HepG2 (cell line): ENCODE measurements around the gene RAB40C. TPM values are rescaled to one million over a fixed set of nuclear protein-coding genes. Genes with fewer than 3 reads are reported as not detected.

Experiments
- BHLHE40 ChIP-seq: IDR thresholded peaks from 2 replicates; pipeline ENCODE4 v1.6.1; 2011; ENCODE audit warnings: low read length, improper control_type of control experiment
- BORCS8-MEF2B ChIP-seq: sonication (generic); formaldehyde crosslinking; IDR thresholded peaks from 2 replicates; pipeline ENCODE4 v1.8.0; 2022; ENCODE audit warnings: mild to moderate bottlenecking, missing genetic modification reagents
- CEBPG ChIP-seq: IDR thresholded peaks from 2 replicates; pipeline ENCODE4 v1.6.1; 2016
- FOXA3 ChIP-seq: IDR thresholded peaks from 2 replicates; pipeline ENCODE4 v1.6.1; 2016; ENCODE audit warnings: missing genetic modification reagents, missing compliant biosample characterization
- FOXJ3 ChIP-seq: sonication (generic); formaldehyde crosslinking; IDR thresholded peaks from 2 replicates; pipeline ENCODE4 v1.4.0; 2020; ENCODE audit warnings: missing genetic modification reagents, mild to moderate bottlenecking, borderline replicate concordance
- HDAC1 ChIP-seq: sonication (generic); formaldehyde crosslinking; IDR thresholded peaks from 2 replicates; pipeline ENCODE4 v1.5.1; 2020; ENCODE audit warnings: mild to moderate bottlenecking, missing genetic modification reagents
- HMGA1 ChIP-seq: sonication (generic); formaldehyde crosslinking; conservative IDR thresholded peaks from 2 replicates; pipeline ENCODE4 v1.4.0; 2020; ENCODE audit warnings: missing genetic modification reagents
- HNRNPH1 ChIP-seq: fragments of 200-400 bp; formaldehyde crosslinking; optimal IDR thresholded peaks from 2 replicates; pipeline ENCODE3; 2017; ENCODE audit warnings: mild to moderate bottlenecking, low read depth, low read length
- JUND ChIP-seq: sonication (generic); formaldehyde crosslinking; IDR thresholded peaks from 2 replicates; pipeline ENCODE4 v1.8.0; 2022; ENCODE audit warnings: mild to moderate bottlenecking, missing genetic modification reagents
- KAT7 ChIP-seq: IDR thresholded peaks from 2 replicates; pipeline ENCODE4 v1.6.1; 2018; ENCODE audit warnings: borderline replicate concordance, missing compliant biosample characterization
- KDM2A ChIP-seq: sonication (generic); formaldehyde crosslinking; IDR thresholded peaks from 2 replicates; pipeline ENCODE4 v1.4.0; 2020; ENCODE audit warnings: low read depth, missing genetic modification reagents, borderline replicate concordance
- PATZ1 ChIP-seq: sonication (generic); formaldehyde crosslinking; IDR thresholded peaks from 2 replicates; pipeline ENCODE4 v1.4.0; 2020; ENCODE audit warnings: missing genetic modification reagents
- PHF21A ChIP-seq: sonication (generic); formaldehyde crosslinking; IDR thresholded peaks from 2 replicates; pipeline ENCODE4 v1.5.0; 2020; ENCODE audit warnings: mild to moderate bottlenecking, missing genetic modification reagents
- POLR2AphosphoS5 ChIP-seq: IDR thresholded peaks from 2 replicates; pipeline ENCODE4 v1.6.1; 2012; ENCODE audit warnings: low read depth, low read length
- ZBTB38 ChIP-seq: sonication (generic); formaldehyde crosslinking; IDR thresholded peaks from 2 replicates; pipeline ENCODE4 v1.5.1; 2020; ENCODE audit warnings: mild to moderate bottlenecking, missing genetic modification reagents
- ZC3H13 ChIP-seq: sonication (generic); formaldehyde crosslinking; IDR thresholded peaks from 2 replicates; pipeline ENCODE4 v1.8.1; 2023; ENCODE audit warnings: mild to moderate bottlenecking, missing genetic modification reagents, moderate library complexity
- ZFP37 ChIP-seq: sonication (generic); formaldehyde crosslinking; IDR thresholded peaks from 2 replicates; pipeline ENCODE4 v1.4.0; 2020; ENCODE audit warnings: missing genetic modification reagents, borderline replicate concordance
- ZNF691 ChIP-seq: sonication (generic); formaldehyde crosslinking; IDR thresholded peaks from 2 replicates; pipeline ENCODE4 v1.4.0; 2020; ENCODE audit warnings: missing genetic modification reagents, low read depth, mild to moderate bottlenecking, borderline replicate concordance
- ZNF766 ChIP-seq: sonication (generic); formaldehyde crosslinking; IDR thresholded peaks from 2 replicates; pipeline ENCODE4 v1.5.0; 2020; ENCODE audit warnings: missing genetic modification reagents, borderline replicate concordance
- polyA plus RNA-seq, 8 experiments: library from polyadenylated mRNA; depleted of rRNA in 3 of 8; stranded (reverse) in 7 of 8; unstranded in 1 of 8; fragments of >200 nt; fragmentation: Illumina TruSeq in 4 of 8; extraction: Trizol in 4 of 8; gene quantifications; 2 replicates each; pipeline versions ENCODE4 v1.2.1 to v1.2.3, GENCODE V29; 2011 to 2016; ENCODE audit warnings: low read depth in 4 of 8, missing spikeins in 1 of 8, mixed read lengths in 1 of 8; ENCODE audit not compliant: insufficient read depth in 1 of 8
- total RNA-seq, 5 experiments: library from RNA; depleted of rRNA; stranded (reverse); fragments of >200 nt; fragmentation: Illumina TruSeq; extraction: Trizol; gene quantifications; 2 replicates each; pipeline ENCODE4 v1.2.3, GENCODE V29; 2016; ENCODE audit warnings: low read depth in 1 of 5
- TF ChIP-seq, protein P1 (sequence below): sonication (generic); formaldehyde crosslinking; IDR thresholded peaks from 2 replicates; pipeline ENCODE4 v1.4.0; 2020; ENCODE audit warnings: missing genetic modification reagents
- TF ChIP-seq, protein P2 (sequence below): IDR thresholded peaks from 2 replicates; pipeline ENCODE4 v1.6.1; 2016; ENCODE audit warnings: missing compliant biosample characterization, missing genetic modification reagents, borderline replicate concordance

RAB40C gene
- total and polyA plus RNA-seq, 2 of the 13 experiments (the other 11 are each of a cell fraction or from before 2014, with no cell fraction given), result 7.7 to 11.5 TPM

DNA sequence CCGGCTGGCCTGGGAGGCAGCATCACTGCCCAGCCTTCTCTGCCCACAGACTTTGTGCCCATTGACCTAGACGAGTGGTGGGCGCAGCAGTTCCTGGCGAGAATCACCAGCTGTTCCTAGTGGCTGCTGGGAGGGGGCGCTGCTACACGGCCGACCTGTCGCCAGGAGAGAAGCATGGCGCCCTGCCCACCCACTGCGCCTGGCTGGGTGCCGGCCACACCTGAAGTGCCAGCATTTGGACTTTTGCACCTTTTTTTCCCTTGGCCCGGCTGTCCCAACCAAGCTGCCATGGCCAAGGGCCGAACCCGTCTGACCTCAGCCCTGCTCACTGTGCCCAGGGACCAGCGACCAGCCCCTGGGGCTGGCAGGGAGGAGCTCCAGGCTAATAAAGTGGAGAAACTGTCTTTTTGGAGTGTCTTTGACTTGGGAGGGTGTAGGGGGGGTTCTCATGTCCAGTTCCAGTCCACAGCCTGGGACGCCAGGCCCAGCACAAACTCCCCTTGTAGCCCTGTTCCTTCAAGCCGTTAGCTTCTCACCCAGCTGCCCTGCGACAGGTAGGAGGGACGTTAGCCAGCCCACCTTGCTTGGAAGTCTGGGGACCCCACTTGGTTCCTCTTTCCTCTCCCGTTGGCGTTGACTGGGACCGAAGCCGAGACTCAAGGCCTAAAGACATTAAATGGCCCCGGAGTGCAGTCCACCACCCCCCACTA lies 58.4 kb downstream of the RAB40C start (continued):
- no peak for TF ChIP-seq ZC3H13 (CRISPR knock-in tag)
- TF ChIP-seq BHLHE40, result no peak
- TF ChIP-seq FOXJ3, result no peak
- no peak for TF ChIP-seq KAT7 (CRISPR knock-in tag)
- TF ChIP-seq ZNF766 (CRISPR knock-in tag), result 0 out of 2 replicates have a peak, but pooled peaks have one; percentile 22
- 0 out of 2 replicates have a peak, but pooled peaks have one; percentile 6 for TF ChIP-seq FOXA3 (CRISPR knock-in tag)
- TF ChIP-seq, protein P1, sequence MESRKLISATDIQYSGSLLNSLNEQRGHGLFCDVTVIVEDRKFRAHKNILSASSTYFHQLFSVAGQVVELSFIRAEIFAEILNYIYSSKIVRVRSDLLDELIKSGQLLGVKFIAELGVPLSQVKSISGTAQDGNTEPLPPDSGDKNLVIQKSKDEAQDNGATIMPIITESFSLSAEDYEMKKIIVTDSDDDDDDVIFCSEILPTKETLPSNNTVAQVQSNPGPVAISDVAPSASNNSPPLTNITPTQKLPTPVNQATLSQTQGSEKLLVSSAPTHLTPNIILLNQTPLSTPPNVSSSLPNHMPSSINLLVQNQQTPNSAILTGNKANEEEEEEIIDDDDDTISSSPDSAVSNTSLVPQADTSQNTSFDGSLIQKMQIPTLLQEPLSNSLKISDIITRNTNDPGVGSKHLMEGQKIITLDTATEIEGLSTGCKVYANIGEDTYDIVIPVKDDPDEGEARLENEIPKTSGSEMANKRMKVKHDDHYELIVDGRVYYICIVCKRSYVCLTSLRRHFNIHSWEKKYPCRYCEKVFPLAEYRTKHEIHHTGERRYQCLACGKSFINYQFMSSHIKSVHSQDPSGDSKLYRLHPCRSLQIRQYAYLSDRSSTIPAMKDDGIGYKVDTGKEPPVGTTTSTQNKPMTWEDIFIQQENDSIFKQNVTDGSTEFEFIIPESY, result peak; percentile 84; the same call in 1 of the 2 replicates
- TF ChIP-seq ZBTB38, result 0 out of 2 replicates have a peak, but pooled peaks have one; percentile 62
- TF ChIP-seq KDM2A (CRISPR knock-in tag), result peak; percentile 35; the same call in 1 of the 2 replicates
- no peak for TF ChIP-seq PHF21A (CRISPR knock-in tag)
- no peak for TF ChIP-seq CEBPG (CRISPR knock-in tag)
- TF ChIP-seq, protein P2, sequence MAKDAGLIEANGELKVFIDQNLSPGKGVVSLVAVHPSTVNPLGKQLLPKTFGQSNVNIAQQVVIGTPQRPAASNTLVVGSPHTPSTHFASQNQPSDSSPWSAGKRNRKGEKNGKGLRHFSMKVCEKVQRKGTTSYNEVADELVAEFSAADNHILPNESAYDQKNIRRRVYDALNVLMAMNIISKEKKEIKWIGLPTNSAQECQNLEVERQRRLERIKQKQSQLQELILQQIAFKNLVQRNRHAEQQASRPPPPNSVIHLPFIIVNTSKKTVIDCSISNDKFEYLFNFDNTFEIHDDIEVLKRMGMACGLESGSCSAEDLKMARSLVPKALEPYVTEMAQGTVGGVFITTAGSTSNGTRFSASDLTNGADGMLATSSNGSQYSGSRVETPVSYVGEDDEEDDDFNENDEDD (CRISPR knock-in tag), result peak; percentile 46; the same call in 1 of the 2 replicates
- TF ChIP-seq HMGA1 (CRISPR knock-in tag), result no peak
- TF ChIP-seq ZFP37, result peak; percentile 39; the same call in 1 of the 2 replicates
- TF ChIP-seq HDAC1 (CRISPR knock-in tag), result peak; percentile 68
- TF ChIP-seq ZNF691 (CRISPR knock-in tag), result 0 out of 2 replicates have a peak, but pooled peaks have one; percentile 9
- peak; percentile 10 for TF ChIP-seq HNRNPH1
- no peak for TF ChIP-seq BORCS8-MEF2B (CRISPR knock-in tag)
- TF ChIP-seq JUND (CRISPR knock-in tag), result no peak
- peak; percentile 53 for TF ChIP-seq PATZ1 (CRISPR knock-in tag)
- TF ChIP-seq POLR2AphosphoS5, result peak; percentile 42
